Measurements from ENCODE around the gene UBE2E3.
"Not testable (repeated sequence)": the region's sequence is repeated elsewhere in the genome, so short reads cannot be mapped to it uniquely, and the experiment has no call there.

DNA sequence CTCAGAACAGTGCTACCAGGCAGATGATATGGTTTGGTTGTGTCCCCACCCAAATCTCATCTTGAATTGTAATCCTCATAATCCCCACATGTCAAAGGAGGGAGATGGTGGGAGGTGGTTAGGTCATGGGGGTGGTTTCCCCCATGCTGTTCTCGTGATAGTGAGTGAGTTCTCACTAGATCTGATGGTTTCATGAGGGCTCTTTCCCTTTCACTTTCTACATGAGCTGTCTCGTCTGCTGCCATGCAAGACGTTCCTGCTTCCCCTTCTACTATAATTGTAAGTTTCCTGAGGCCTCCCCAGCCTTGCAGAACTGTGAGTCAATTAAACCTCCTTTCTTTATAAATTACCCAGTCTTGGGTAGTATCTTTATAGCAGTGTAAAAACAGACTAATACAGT is 42.9 kb upstream of the UBE2E3 start:
- TF ChIP-seq TCF7L2 (IDR thresholded peaks at IDR 0.05; ENCODE audit: borderline replicate concordance, low read depth, low read length); ZBTB7A (tag by site-specific recombination; IDR thresholded peaks at IDR 0.05; ENCODE audit: low read depth); TRIM28 (IDR thresholded peaks at IDR 0.05; ENCODE audit: borderline replicate concordance, low read length); ZNF664 (tag by site-specific recombination; IDR thresholded peaks at IDR 0.05); ZNF350 (tag by site-specific recombination; IDR thresholded peaks at IDR 0.05): not testable (repeated sequence)
- TF ChIP-seq, protein P1, sequence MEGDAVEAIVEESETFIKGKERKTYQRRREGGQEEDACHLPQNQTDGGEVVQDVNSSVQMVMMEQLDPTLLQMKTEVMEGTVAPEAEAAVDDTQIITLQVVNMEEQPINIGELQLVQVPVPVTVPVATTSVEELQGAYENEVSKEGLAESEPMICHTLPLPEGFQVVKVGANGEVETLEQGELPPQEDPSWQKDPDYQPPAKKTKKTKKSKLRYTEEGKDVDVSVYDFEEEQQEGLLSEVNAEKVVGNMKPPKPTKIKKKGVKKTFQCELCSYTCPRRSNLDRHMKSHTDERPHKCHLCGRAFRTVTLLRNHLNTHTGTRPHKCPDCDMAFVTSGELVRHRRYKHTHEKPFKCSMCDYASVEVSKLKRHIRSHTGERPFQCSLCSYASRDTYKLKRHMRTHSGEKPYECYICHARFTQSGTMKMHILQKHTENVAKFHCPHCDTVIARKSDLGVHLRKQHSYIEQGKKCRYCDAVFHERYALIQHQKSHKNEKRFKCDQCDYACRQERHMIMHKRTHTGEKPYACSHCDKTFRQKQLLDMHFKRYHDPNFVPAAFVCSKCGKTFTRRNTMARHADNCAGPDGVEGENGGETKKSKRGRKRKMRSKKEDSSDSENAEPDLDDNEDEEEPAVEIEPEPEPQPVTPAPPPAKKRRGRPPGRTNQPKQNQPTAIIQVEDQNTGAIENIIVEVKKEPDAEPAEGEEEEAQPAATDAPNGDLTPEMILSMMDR (tag by site-specific recombination; IDR thresholded peaks at IDR 0.05): not testable (repeated sequence)

Measured in HEK293 (cell line).